H9 (cell line): ENCODE results near the gene ZSWIM9. TPM values are rescaled to one million over a fixed set of nuclear protein-coding genes. Genes with fewer than 3 reads are reported as not detected.

Experiments
- DNase-seq: peaks from one replicate; pipeline ENCODE4 v3.0.0-alpha.2; 2017
- H2AFZ ChIP-seq: one replicate; pipeline ENCODE4 v1.6.1; 2013; ENCODE audit warnings: mild to moderate bottlenecking, low read length, control low read depth, moderate library complexity
- H2AK5ac ChIP-seq: 2 replicates; pipeline ENCODE4 v1.6.1; 2013; ENCODE audit warnings: low read length, control low read depth, mixed read lengths; ENCODE audit not compliant: insufficient read length
- H2BK120ac ChIP-seq: one replicate; pipeline ENCODE4 v1.6.1; 2013; ENCODE audit warnings: low read depth, mild to moderate bottlenecking, low read length, control low read depth, inconsistent platforms; ENCODE audit not compliant: poor library complexity, severe bottlenecking
- H2BK12ac ChIP-seq: 2 replicates; pipeline ENCODE4 v1.6.1; 2013; ENCODE audit warnings: low read length, control low read depth, mixed read lengths, low read depth; ENCODE audit not compliant: insufficient read length
- H2BK15ac ChIP-seq: 2 replicates; pipeline ENCODE4 v1.6.1; 2013; ENCODE audit warnings: low read depth, low read length, control low read depth
- H2BK20ac ChIP-seq: one replicate; pipeline ENCODE4 v1.6.1; 2013; ENCODE audit warnings: low read depth, mild to moderate bottlenecking, low read length, control low read depth, inconsistent platforms; ENCODE audit not compliant: poor library complexity, severe bottlenecking
- H2BK5ac ChIP-seq: 2 replicates; pipeline ENCODE4 v1.6.1; 2013; ENCODE audit warnings: low read length, control low read depth, mixed read lengths; ENCODE audit not compliant: insufficient read length
- H3K14ac ChIP-seq: 2 replicates; pipeline ENCODE4 v1.6.1; 2013; ENCODE audit warnings: low read length, control low read depth; ENCODE audit not compliant: insufficient read depth
- H3K18ac ChIP-seq: 2 replicates; pipeline ENCODE4 v1.6.1; 2013; ENCODE audit warnings: low read depth, mild to moderate bottlenecking, mixed read lengths, low read length, control low read depth; ENCODE audit not compliant: insufficient read length
- H3K23ac ChIP-seq: 2 replicates; pipeline ENCODE4 v1.6.1; 2013; ENCODE audit warnings: low read length, control low read depth, mixed read lengths, low read depth; ENCODE audit not compliant: insufficient read length
- H3K23me2 ChIP-seq: 2 replicates; pipeline ENCODE4 v1.6.1; 2013; ENCODE audit warnings: low read depth, mild to moderate bottlenecking, mixed read lengths, low read length, control low read depth; ENCODE audit not compliant: insufficient read length, poor library complexity, severe bottlenecking
- H3K27ac ChIP-seq: 2 replicates; pipeline ENCODE4 v1.5.1; 2013; ENCODE audit warnings: low read length, control low read depth, mixed read lengths, low read depth; ENCODE audit not compliant: insufficient read length
- H3K27me3 ChIP-seq: 2 replicates; pipeline ENCODE4 v1.6.1; 2013; ENCODE audit warnings: low read length, control low read depth, inconsistent platforms; ENCODE audit not compliant: insufficient read depth
- H3K4ac ChIP-seq: 2 replicates; pipeline ENCODE4 v1.6.1; 2013; ENCODE audit warnings: low read depth, mild to moderate bottlenecking, control low read depth, inconsistent platforms, low read length, moderate library complexity
- H3K4me1 ChIP-seq: 2 replicates; pipeline ENCODE4 v1.6.1; 2013; ENCODE audit warnings: low read length, control low read depth, inconsistent platforms; ENCODE audit not compliant: insufficient read depth
- H3K4me2 ChIP-seq: 2 replicates; pipeline ENCODE4 v1.6.1; 2013; ENCODE audit warnings: low read length, control low read depth, mixed read lengths; ENCODE audit not compliant: insufficient read length, insufficient read depth
- H3K56ac ChIP-seq: 2 replicates; pipeline ENCODE4 v1.6.1; 2013; ENCODE audit warnings: low read depth, mild to moderate bottlenecking, mixed read lengths, low read length, control low read depth; ENCODE audit not compliant: insufficient read length
- H3K79me1 ChIP-seq: 2 replicates; pipeline ENCODE4 v1.6.1; 2013; ENCODE audit warnings: low read depth, mild to moderate bottlenecking, moderate library complexity, low read length, control low read depth, inconsistent platforms; ENCODE audit not compliant: insufficient read depth, poor library complexity, severe bottlenecking
- H3K79me2 ChIP-seq: 2 replicates; pipeline ENCODE4 v1.6.1; 2013; ENCODE audit warnings: low read length, control low read depth, inconsistent platforms; ENCODE audit not compliant: insufficient read depth
- H3K9ac ChIP-seq: 2 replicates; pipeline ENCODE4 v1.6.1; 2013; ENCODE audit warnings: low read length, control low read depth, mixed read lengths; ENCODE audit not compliant: insufficient read length; ENCODE audit errors: extremely low read depth
- H3K9me3 ChIP-seq: one replicate; pipeline ENCODE4 v1.6.1; 2013; ENCODE audit warnings: low read depth, low read length, inconsistent platforms; ENCODE audit not compliant: control insufficient read depth
- H3T11ph ChIP-seq: one replicate; pipeline ENCODE4 v1.6.1; 2013; ENCODE audit warnings: mild to moderate bottlenecking, low read length, control low read depth, inconsistent platforms
- H4K20me1 ChIP-seq: one replicate; pipeline ENCODE4 v1.6.1; 2013; ENCODE audit not compliant: control insufficient read depth, insufficient read length, insufficient read depth
- H4K5ac ChIP-seq: 2 replicates; pipeline ENCODE4 v1.6.1; 2013; ENCODE audit warnings: low read depth, mild to moderate bottlenecking, mixed read lengths, low read length, control low read depth; ENCODE audit not compliant: insufficient read length
- H4K8ac ChIP-seq: replicated peaks from 2 replicates; pipeline ENCODE4 v1.6.1; 2013; ENCODE audit warnings: low read length, control low read depth, mixed read lengths, low read depth; ENCODE audit not compliant: insufficient read length
- H4K91ac ChIP-seq: 2 replicates; pipeline ENCODE4 v1.6.1; 2013; ENCODE audit warnings: low read depth, mild to moderate bottlenecking, moderate library complexity, mixed read lengths, low read length, control low read depth; ENCODE audit not compliant: insufficient read length
- H3K27ac Mint-ChIP-seq, 3 experiments: 2 replicates in 2 of 3; 3 replicates in 1 of 3; pipeline ENCODE4 v1.8.0; 2020 to 2021; ENCODE audit warnings: mixed read lengths in 3 of 3, mild to moderate bottlenecking in 1 of 3, moderate library complexity in 1 of 3
- H3K27me3 Mint-ChIP-seq: 2 replicates; pipeline ENCODE4 v1.8.0; 2021; ENCODE audit warnings: low read depth, mild to moderate bottlenecking, moderate library complexity, mixed read lengths
- H3K36me3 Mint-ChIP-seq, 3 experiments: 2 replicates in 2 of 3; 3 replicates in 1 of 3; pipeline ENCODE4 v1.8.0; 2020 to 2021; ENCODE audit warnings: low read depth in 3 of 3, mixed read lengths in 3 of 3; ENCODE audit not compliant: insufficient read depth in 1 of 3
- H3K4me1 Mint-ChIP-seq, 2 experiments: 2 replicates each; pipeline ENCODE4 v1.8.0; 2020; ENCODE audit warnings: mixed read lengths in 2 of 2
- H3K4me3 Mint-ChIP-seq, 2 experiments: 2 replicates in 1 of 2; 3 replicates in 1 of 2; pipeline ENCODE4 v1.8.0; 2020 to 2021; ENCODE audit warnings: mild to moderate bottlenecking in 2 of 2, mixed read lengths in 2 of 2, moderate library complexity in 1 of 2
- H3K9me3 Mint-ChIP-seq, 2 experiments: 2 replicates in 1 of 2; 3 replicates in 1 of 2; pipeline ENCODE4 v1.8.0; 2020; ENCODE audit warnings: mild to moderate bottlenecking in 2 of 2, mixed read lengths in 2 of 2, moderate library complexity in 1 of 2
- CTCF ChIP-seq: fragments of 200-600 bp; sonication (generic); conservative IDR thresholded peaks from 3 replicates; pipeline ENCODE4 v1.8.0; 2021; ENCODE audit warnings: antibody characterized with exemption, mild to moderate bottlenecking
- WGBS: extraction: QIAGEN DNeasy Blood & Tissue Kit; methylation state at CpG from one replicate; pipeline ENCODE4 v1.1.7; 2013; ENCODE audit warnings: missing lambda C conversion rate, low lambda C conversion rate, mixed read lengths; ENCODE audit not compliant: insufficient read length; ENCODE audit errors: extremely low coverage; 5-methylcytosine and 5-hydroxymethylcytosine counted together
- total RNA-seq: library from RNA; stranded (reverse); gene quantifications from 2 replicates; pipeline ENCODE4 v1.2.1, GENCODE V29; 2021

ZSWIM9 gene
- total RNA-seq, 1 experiment from 2014 or later: 8.9 TPM

DNA sequence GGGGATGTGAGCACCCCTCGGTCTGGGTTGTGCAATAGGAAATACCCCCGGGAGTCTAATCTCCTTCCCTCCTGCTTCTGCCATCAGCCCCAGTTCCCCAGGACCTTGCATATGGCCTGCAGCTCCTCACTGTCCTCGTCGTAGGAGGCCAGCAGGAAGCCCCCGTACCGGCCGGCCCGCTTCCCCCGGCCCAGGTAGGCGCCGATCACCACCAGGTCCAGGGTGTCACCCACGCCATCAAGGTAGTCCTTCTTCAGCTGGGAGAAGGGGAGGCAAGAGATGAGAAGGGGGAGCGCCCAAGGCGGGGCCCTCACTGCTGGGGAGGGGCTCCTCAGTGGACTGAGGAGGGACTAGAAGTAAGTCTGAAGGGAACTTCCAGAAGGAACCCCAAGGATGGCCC lies 49.4 kb upstream of the ZSWIM9 start:
- no peak overlapping the region for H4K8ac ChIP-seq
- no peak for DNase-seq
- H3K79me2 ChIP-seq: no peaks in the 10 kb centered on the region
- no peak overlapping the region for H3K56ac ChIP-seq
- no peaks in the 10 kb centered on the region for H3K23me2 ChIP-seq
- no peak overlapping the region for H3T11ph ChIP-seq
- TF ChIP-seq CTCF: no peak
- no peak overlapping the region for H3K4me3 Mint-ChIP-seq
- no peak overlapping the region for H2BK120ac ChIP-seq
- H3K9me3 Mint-ChIP-seq: no peaks in the 10 kb centered on the region
- no CpG with 5 or more reads among the region's 14 CpGs for WGBS
- no peak overlapping the region for H2BK15ac ChIP-seq
- H3K79me1 ChIP-seq: no peaks in the 10 kb centered on the region
- no peak overlapping the region for H2AFZ ChIP-seq
- H3K4ac ChIP-seq: no peak overlapping the region
- H3K4me1 Mint-ChIP-seq: peaks cover 8 to 11% of the 10 kb centered on the region in 2 experiments
- H3K18ac ChIP-seq: no peak overlapping the region
- no peak overlapping the region for H3K27ac ChIP-seq
- no peaks in the 10 kb centered on the region for H3K4me1 ChIP-seq
- H2BK20ac ChIP-seq: no peak overlapping the region
- H4K20me1 ChIP-seq: no peaks in the 10 kb centered on the region
- H3K23ac ChIP-seq: no peak overlapping the region
- no peak overlapping the region for H4K5ac ChIP-seq
- H4K91ac ChIP-seq: no peak overlapping the region
- no peak overlapping the region for H2AK5ac ChIP-seq
- no peak overlapping the region for H3K9ac ChIP-seq
- H3K36me3 Mint-ChIP-seq: peaks cover 48 to 79% (median 77%) of the 10 kb centered on the region in 3 experiments; a peak in 6 of 7 replicates
- no peaks in the 10 kb centered on the region for H3K27me3 Mint-ChIP-seq
- no peak overlapping the region for H2BK12ac ChIP-seq
- H3K14ac ChIP-seq: no peak overlapping the region
- H3K9me3 ChIP-seq: no peaks in the 10 kb centered on the region
- H2BK5ac ChIP-seq: no peak overlapping the region
- H3K4me2 ChIP-seq: no peak overlapping the region
- H3K27me3 ChIP-seq: no peaks in the 10 kb centered on the region
- H3K27ac Mint-ChIP-seq: no peak overlapping the region
